Neural cell (in vitro differentiated cells): ENCODE data around the gene PLXNA4. TPM values are rescaled to one million over a fixed set of nuclear protein-coding genes. Genes with fewer than 3 reads are reported as not detected.

Source experiments
- H2AFZ ChIP-seq: fragments of 200-600, 300-800 bp; sonication (generic), shearing (Covaris generic); 2 replicates; pipeline ENCODE4 v1.6.0; 2014; ENCODE audit warnings: low read depth, mild to moderate bottlenecking, antibody characterized with exemption, low read length, moderate library complexity
- H3F3A ChIP-seq: fragments of 200-600 bp; shearing (Covaris generic); 2 replicates; pipeline ENCODE4 v1.6.1; 2016; ENCODE audit warnings: mild to moderate bottlenecking, moderate library complexity, mixed read lengths, antibody characterized with exemption, low read length; ENCODE audit not compliant: insufficient read depth, poor library complexity, severe bottlenecking
- H3K27ac ChIP-seq: fragments of 200-600, 300-800 bp; sonication (generic), shearing (Covaris generic); 2 replicates; pipeline ENCODE4 v1.5.1; 2014; ENCODE audit warnings: mild to moderate bottlenecking, low read length, moderate library complexity
- H3K27me3 ChIP-seq: fragments of 300-800, 200-600 bp; sonication (generic), shearing (Covaris generic); 2 replicates; pipeline ENCODE4 v1.6.0; 2014; ENCODE audit warnings: mild to moderate bottlenecking, low read depth, low read length, moderate library complexity; ENCODE audit not compliant: insufficient read depth
- H3K36me3 ChIP-seq: fragments of 300-800, 200-600 bp; sonication (generic), shearing (Covaris generic); 2 replicates; pipeline ENCODE4 v1.5.1; 2014; ENCODE audit warnings: mild to moderate bottlenecking, antibody characterized with exemption, low read length, moderate library complexity; ENCODE audit not compliant: insufficient read depth
- H3K4me2 ChIP-seq: fragments of 300-800, 200-600 bp; sonication (generic), shearing (Covaris generic); 2 replicates; pipeline ENCODE4 v1.6.0; 2014; ENCODE audit warnings: mild to moderate bottlenecking, low read length
- H3K4me3 ChIP-seq: fragments of 300-800, 200-600 bp; sonication (generic), shearing (Covaris generic); 2 replicates; pipeline ENCODE4 v1.5.1; 2014; ENCODE audit warnings: mild to moderate bottlenecking, low read length, moderate library complexity
- H3K79me2 ChIP-seq: fragments of 200-600 bp; shearing (Covaris generic); replicated peaks from 2 replicates; pipeline ENCODE4 v1.6.0; 2014; ENCODE audit warnings: mild to moderate bottlenecking, low read length, moderate library complexity; ENCODE audit not compliant: insufficient read depth
- H3K9ac ChIP-seq: fragments of 300-800, 200-600 bp; sonication (generic), shearing (Covaris generic); 2 replicates; pipeline ENCODE4 v1.6.1; 2016; ENCODE audit warnings: mild to moderate bottlenecking, low read length, mixed read lengths
- H3K9me2 ChIP-seq: fragments of 200-600 bp; shearing (Covaris generic); 2 replicates; pipeline ENCODE4 v1.6.1; 2016; ENCODE audit warnings: mild to moderate bottlenecking, low read length, mixed read lengths; ENCODE audit not compliant: insufficient read depth
- H3K9me3 ChIP-seq: fragments of 200-600, 300-800 bp; sonication (generic), shearing (Covaris generic); 2 replicates; pipeline ENCODE4 v1.6.1; 2016; ENCODE audit warnings: mild to moderate bottlenecking, mixed run types, low read length, moderate library complexity, mixed read lengths
- H4K20me1 ChIP-seq: fragments of 200-600 bp; shearing (Covaris generic); 2 replicates; pipeline ENCODE4 v1.6.1; 2016; ENCODE audit warnings: mild to moderate bottlenecking, mixed run types; ENCODE audit not compliant: insufficient read depth
- CTCF ChIP-seq: fragments of 450-650 bp; IDR thresholded peaks from 2 replicates; pipeline ENCODE4 v1.5.1; 2014; ENCODE audit warnings: antibody characterized with exemption, mild to moderate bottlenecking, moderate library complexity; ENCODE audit not compliant: poor library complexity, severe bottlenecking
- EP300 ChIP-seq: fragments of 450-650 bp; conservative IDR thresholded peaks from 2 replicates; pipeline ENCODE4 v1.6.1; 2014; ENCODE audit warnings: antibody characterized with exemption, mild to moderate bottlenecking, moderate library complexity; ENCODE audit not compliant: poor library complexity, severe bottlenecking
- EZH2 ChIP-seq: fragments of 200-600, 300-800 bp; shearing (Covaris generic), sonication (generic); IDR thresholded peaks from 2 replicates; pipeline ENCODE4 v1.6.1; 2014; ENCODE audit warnings: antibody characterized with exemption, low read length, borderline replicate concordance, mild to moderate bottlenecking; ENCODE audit not compliant: insufficient read depth, poor library complexity, severe bottlenecking
- MXI1 ChIP-seq: fragments of 450-650 bp; conservative IDR thresholded peaks from 2 replicates; pipeline ENCODE4 v1.6.1; 2014; ENCODE audit warnings: antibody characterized with exemption, mild to moderate bottlenecking; ENCODE audit not compliant: poor library complexity, severe bottlenecking
- POLR2AphosphoS5 ChIP-seq: IDR thresholded peaks from 2 replicates; pipeline ENCODE4 v1.6.1; 2012
- RAD21 ChIP-seq: fragments of 450-650 bp; conservative IDR thresholded peaks from 2 replicates; pipeline ENCODE4 v1.6.1; 2014; ENCODE audit warnings: antibody characterized with exemption, mild to moderate bottlenecking, moderate library complexity
- REST ChIP-seq: IDR thresholded peaks from 2 replicates; pipeline ENCODE4 v1.6.1; 2012; ENCODE audit warnings: borderline replicate concordance
- SMC3 ChIP-seq: fragments of 450-650 bp; conservative IDR thresholded peaks from 2 replicates; pipeline ENCODE4 v1.6.1; 2014; ENCODE audit warnings: antibody characterized with exemption, mild to moderate bottlenecking, moderate library complexity; ENCODE audit not compliant: poor library complexity
- TAF1 ChIP-seq: IDR thresholded peaks from 2 replicates; pipeline ENCODE4 v1.6.1; 2012; ENCODE audit warnings: low read depth
- polyA plus RNA-seq: library from polyadenylated mRNA; depleted of rRNA; stranded (reverse); fragments of >200 nt; gene quantifications from 2 replicates; pipeline ENCODE4 v1.2.3, GENCODE V29; 2014

PLXNA4 gene
- polyA plus RNA-seq, 1 donor from 2014 or later = 7.2 TPM

- no peak for TF ChIP-seq TAF1
- no peak for TF ChIP-seq EP300
- TF ChIP-seq SMC3 = no peak
- no peak for TF ChIP-seq RAD21
- TF ChIP-seq EZH2 = no peak
- no peak for TF ChIP-seq REST
- no peak for TF ChIP-seq MXI1
- no peak for TF ChIP-seq CTCF
- TF ChIP-seq POLR2AphosphoS5 = no peak
- Histone ChIP-seq H3K9ac (no peak overlapping the region), H3K27ac (no peak overlapping the region)
Observed at GRCh38 chr7:132263151-132263550, 313.1 kb downstream of the PLXNA4 start.

GRCh38 chr7:132262160-132262470 lies 314.2 kb downstream of the PLXNA4 start:
- no peak overlapping the region for H3K9ac ChIP-seq
- no peaks in the 10 kb centered on the region for H4K20me1 ChIP-seq
- TF ChIP-seq MXI1 (no peak), EZH2 (no peak), TAF1 (no peak), SMC3 (no peak), POLR2AphosphoS5 (no peak), CTCF (no peak), REST (no peak), EP300 (no peak), RAD21 (no peak)
- H3K4me3 ChIP-seq = no peak overlapping the region
- no peaks in the 10 kb centered on the region for H3K9me3 ChIP-seq
- H3F3A ChIP-seq = no peaks in the 10 kb centered on the region
- H3K27ac ChIP-seq = no peak overlapping the region
- H3K4me2 ChIP-seq = no peak overlapping the region
- no peaks in the 10 kb centered on the region for H3K79me2 ChIP-seq
- H3K9me2 ChIP-seq = no peaks in the 10 kb centered on the region
- no peaks in the 10 kb centered on the region for H3K27me3 ChIP-seq
- no peaks in the 10 kb centered on the region for H3K36me3 ChIP-seq
- H2AFZ ChIP-seq = no peak overlapping the region

More at GRCh38 chr7:132263151-132263550, 313.1 kb downstream of the PLXNA4 start:
- no peaks in the 10 kb centered on the region for H3K36me3 ChIP-seq
- H3K9me2 ChIP-seq = no peaks in the 10 kb centered on the region
- no peak overlapping the region for H3K4me3 ChIP-seq
- H3K27me3 ChIP-seq = no peaks in the 10 kb centered on the region
- no peak overlapping the region for H2AFZ ChIP-seq
- H4K20me1 ChIP-seq = no peaks in the 10 kb centered on the region
- H3F3A ChIP-seq = no peaks in the 10 kb centered on the region
- no peak overlapping the region for H3K4me2 ChIP-seq
- H3K9me3 ChIP-seq = no peaks in the 10 kb centered on the region
- H3K79me2 ChIP-seq = no peaks in the 10 kb centered on the region
